ENCODE data around the gene DRD3. TPM values are rescaled to one million over a fixed set of nuclear protein-coding genes. Genes with fewer than 3 reads are reported as not detected.

Gene DRD3
- 0.82 TPM for total RNA-seq

GRCh38 chr3:114178770-114179368, at the start of gene DRD3:
Gene DRD3, minus strand, starts transcription at chr3:114179052. Its CDS starts 7,060 bp downstream, at chr3:114171992.
- no peak for FAIRE-seq
- DNase-seq (ENCODE audit: low spot score in 2 of 2) = no peak

- FAIRE-seq (no peak), DNase-seq (ENCODE audit: low spot score in 2 of 2) (no peak)
Measured at GRCh38 chr3:114227076-114227475, 48.2 kb upstream of the DRD3 start.

DNA sequence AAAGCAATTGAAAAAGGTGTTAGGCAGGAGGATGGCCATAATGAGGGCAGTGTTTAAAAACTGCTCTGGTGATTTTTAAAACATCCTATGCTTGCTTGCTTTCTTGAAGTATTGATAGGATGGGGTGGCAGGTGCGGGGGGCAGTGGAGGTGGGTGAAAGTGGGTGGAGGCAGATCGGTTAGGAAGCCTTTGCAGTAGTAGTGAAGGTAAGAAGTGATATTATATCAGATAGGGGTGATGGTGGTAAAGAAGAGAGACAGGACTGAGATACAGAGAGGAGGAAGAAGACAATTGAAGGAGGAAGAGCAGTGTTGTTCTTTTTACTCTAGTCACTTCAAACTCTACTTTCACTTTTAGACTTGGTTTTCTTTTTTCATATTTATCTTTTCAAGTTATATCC, 47.5 kb upstream of the DRD3 start:
- DNase-seq (ENCODE audit: low spot score in 2 of 2) (no peak), FAIRE-seq (no peak)

GRCh38 chr3:114223143-114223542, 44.3 kb upstream of the DRD3 start:
- DNase-seq (ENCODE audit: low spot score in 2 of 2) (no peak), FAIRE-seq (no peak)

GRCh38 chr3:114221881-114222264, 43.0 kb upstream of the DRD3 start:
- DNase-seq (ENCODE audit: low spot score in 2 of 2) (no peak), FAIRE-seq (no peak)

DNA sequence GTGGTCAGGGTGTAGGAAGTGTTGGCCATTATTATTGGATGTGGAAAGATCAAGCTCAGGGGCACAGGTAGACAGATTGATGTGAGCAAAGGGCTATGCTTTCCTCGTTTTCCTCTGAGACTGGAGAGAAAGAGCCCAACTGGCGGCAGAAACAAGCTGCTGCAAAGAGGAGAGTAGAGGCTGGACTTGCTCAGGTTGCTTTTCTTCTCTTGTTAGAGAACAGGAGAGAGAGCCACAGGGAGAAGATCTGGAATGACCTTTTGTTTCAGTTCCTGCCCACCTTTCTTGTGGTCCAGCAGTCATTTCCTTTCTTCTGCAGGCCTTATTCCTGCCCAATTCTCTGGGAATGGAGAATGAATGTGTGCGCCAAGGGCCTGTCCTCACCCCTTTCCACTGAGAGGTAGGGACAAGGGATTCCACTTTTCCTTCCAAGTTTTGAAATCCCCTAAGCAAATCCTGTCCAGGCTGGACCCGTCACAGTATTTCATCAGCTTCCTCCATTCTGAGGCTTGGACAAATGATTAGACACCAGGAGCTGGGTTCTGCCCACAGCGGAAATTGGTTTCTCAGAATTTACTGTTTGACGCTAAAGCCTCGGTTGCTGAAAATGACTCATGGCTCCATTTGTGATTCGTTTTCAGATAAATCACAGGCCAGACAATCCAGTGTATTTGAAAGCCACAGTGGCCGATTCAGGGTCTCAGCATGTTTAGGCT, 42.5 kb upstream of the DRD3 start:
- FAIRE-seq (no peak), DNase-seq (ENCODE audit: low spot score in 2 of 2) (no peak)

DNA sequence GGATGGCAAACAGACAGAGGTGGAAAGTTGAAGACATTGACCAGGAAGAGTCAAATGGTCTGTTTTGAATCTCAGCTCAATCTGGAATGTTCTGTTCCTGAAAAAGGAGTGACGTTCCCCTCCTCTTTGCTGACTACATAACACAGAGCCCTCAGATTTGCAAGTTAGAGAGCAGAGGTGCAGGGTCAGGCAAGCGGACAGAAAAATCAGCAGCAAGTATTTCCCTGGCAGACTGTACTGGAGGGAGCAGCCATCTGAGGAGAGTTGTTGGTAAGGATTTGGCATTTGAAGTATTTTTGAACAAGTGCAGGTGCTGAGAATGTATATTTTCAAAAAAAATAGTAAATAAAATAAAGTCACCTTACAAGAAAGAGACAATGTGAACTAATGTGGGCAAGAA, 40.9 kb upstream of the DRD3 start:
- DNase-seq (ENCODE audit: low spot score in 2 of 2) (no peak), FAIRE-seq (no peak)

- DNase-seq (ENCODE audit: low spot score in 2 of 2) (no peak), FAIRE-seq (no peak)
Measured at GRCh38 chr3:114218578-114219185, 39.8 kb upstream of the DRD3 start.

- DNase-seq (ENCODE audit: low spot score in 2 of 2) = no peak
- no peak for FAIRE-seq
Measured at GRCh38 chr3:114218006-114218405, 39.2 kb upstream of the DRD3 start.

DNA sequence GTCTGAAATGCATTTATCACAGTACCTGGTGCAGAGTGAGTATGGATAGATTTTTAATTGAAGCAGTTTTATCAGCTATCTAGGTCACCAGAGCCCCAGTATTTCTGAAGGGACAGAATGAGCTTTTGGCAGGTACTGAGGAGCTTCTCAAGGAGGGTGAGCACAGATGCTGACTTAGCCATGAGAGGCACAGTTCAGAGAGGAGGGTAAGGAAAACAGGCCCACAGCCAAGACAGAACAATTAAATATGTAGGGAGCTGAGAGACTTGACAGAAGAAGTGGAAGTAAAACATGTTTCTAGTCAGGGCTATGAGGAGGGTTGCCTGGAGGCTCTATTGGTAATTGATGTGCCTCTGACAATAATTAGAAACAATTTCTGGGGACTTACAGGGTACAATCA, 38.4 kb upstream of the DRD3 start:
- FAIRE-seq (no peak), DNase-seq (ENCODE audit: low spot score in 2 of 2) (no peak)

DNA sequence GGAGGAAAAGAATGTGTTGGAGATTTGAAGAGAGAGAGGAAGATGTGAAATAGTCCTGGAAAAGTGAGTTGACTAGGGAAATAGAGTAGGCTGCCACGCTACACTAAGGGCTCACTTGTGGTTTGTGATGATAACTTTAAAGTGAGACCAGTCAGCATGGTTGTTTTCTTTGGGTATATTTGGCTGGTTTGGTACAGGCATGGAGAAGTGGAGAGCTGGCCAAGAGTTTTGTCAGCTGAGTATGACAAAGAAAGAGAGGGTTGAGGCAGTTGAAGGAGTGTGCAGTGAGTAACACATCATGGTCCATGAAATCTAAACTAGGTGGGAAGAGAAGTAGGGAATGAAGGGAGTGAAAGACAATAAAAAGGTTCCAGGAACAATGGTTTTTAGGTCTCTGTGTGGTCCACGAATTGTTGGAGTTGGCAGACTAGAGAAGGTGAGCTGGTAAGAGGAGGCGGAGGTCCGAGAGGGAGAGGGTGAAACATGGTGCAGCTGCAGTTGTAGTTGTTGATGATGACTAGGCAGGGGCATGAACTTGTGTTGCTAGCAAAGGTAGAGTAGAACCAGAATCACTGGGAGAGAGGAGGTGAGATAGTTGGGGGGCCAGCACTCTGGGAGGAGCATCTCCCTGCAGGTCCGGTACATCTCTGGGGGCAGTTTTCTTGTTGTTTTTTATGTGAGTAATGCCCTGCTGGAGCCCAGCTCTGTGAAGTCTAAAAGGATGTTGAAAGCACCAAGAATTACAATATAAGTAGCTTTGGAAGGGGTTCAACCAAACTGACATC, 37.5 kb upstream of the DRD3 start:
- DNase-seq (ENCODE audit: low spot score in 2 of 2) (no peak), FAIRE-seq (no peak)

DNA sequence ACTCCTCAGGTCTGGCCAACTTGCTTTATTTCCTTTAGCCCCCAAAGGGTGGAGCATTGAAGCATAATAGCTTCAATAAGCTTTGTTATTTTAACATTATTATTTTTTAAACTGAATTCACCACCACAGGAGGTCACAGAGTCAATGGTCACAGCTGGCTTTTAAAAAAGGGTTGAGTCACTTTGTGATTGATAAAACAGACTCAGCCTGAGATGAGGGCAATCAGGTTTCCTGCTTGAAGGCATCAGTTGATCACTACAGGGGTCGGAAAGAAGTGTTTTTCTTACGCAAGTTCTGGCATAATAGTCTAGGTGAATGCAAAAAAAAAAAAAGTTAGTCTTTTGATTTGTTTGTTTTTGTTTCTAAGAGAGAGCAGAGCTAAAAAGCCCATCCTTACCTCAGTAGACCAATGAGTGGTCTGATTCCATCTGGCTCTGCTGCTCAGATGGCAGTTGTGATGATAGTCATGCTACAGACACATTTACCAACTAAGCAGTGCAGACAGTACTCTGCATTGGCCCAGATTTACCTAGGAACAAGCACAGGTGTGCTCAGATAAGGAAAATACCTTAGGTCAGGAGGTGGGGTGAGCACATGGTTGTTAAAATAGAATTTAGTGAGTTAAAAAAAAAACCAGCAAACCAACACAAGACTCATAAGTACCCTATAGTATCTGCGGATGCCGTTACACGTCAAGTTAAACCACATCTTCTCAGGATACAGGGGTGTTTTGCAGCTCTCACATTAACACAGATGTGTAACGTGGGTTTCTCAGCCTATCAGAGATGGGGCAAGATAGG, 35.9 kb upstream of the DRD3 start:
- DNase-seq (ENCODE audit: low spot score in 2 of 2) (no peak), FAIRE-seq (no peak)

DNA sequence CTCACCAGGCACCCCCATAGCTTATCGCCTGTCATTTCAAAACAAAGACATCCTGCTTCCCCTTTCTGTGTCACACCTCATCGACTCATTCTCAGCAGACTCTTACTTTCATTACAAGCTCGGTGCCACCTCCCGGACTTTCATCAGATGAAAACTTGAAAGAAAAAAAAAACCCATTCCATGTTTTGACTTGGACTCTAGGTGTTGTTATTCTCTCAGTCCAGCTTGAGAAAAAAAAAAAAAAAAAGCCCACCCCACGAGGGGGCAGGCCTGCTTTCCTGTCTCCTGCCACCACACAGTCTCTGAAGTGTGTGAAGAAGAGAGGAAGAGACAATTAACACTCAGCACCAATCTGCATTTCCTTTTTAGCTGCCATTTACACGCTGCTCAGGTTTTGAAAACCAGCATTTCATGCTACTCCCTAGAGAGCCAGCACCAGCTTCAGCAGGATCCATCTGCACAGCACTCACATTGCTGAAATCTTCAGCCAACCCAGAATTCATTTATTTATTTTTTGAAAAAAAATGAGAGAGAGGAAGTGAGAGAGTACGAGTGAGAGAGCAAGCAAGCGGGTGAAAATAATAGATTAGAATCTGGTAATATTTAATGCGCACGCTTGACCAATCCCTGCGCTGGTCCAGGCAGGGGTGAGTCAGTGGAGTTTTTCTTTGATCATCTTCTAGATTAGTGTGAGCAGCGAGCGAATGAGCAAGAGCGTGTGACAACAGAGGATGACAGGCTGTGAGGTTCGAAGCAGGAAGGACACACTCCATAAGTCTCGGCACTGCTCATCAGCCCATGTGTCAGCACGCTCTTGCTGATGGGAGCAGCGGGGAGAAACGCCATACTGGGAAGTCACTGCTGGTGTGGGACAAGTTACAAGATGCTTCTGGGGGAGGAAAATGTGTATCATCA, 35.0 kb upstream of the DRD3 start:
- DNase-seq (ENCODE audit: low spot score in 2 of 2) = peak in 1 of 2 donors; percentile 22
- FAIRE-seq = no peak

- no peak for FAIRE-seq
- no peak for DNase-seq (ENCODE audit: low spot score in 2 of 2)
Measured at GRCh38 chr3:114213292-114213626, 34.4 kb upstream of the DRD3 start.

DNA sequence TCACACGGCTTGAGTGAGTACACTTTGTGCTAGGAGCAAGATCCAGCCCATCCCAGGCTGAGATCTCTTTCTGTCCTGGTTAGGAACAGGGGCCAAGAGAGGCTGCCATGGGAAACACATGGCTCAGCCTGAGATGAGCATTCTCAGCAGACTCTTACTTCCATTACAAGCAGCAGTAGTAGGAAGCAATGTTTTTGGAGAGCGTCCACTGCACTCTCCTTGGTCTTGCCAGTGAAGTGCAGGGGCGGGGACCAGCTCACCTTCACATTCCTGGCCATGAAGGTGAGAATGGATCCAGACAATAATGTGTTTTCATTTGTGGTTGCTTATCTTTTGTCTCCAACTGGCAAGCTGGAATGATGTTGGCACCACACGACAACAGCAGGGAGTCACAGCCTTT, 33.8 kb upstream of the DRD3 start:
- no peak for FAIRE-seq

DNA sequence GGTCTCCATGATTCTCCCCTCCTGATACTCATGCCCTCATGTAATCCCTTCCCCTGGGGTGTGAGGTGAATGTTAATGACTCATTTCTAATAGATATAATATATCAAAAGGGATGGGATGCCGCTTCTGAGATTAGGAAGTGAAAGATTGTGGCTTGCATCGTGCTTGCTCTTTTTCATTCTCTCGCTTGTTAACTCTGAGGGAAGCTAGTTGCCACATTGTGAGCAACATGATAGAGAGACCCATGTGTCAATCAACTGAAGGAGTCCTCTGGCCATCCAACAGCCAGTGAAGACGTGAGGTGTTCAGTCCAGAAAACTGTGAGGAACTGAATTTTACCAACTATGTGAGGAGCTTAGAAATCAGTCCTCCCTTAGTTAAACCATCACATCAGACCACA, 28.9 kb upstream of the DRD3 start:
- no peak for DNase-seq (ENCODE audit: low spot score in 2 of 2)
- FAIRE-seq = no peak

More for the DNA sequence above, 33.8 kb upstream of the DRD3 start:
- DNase-seq (ENCODE audit: low spot score in 2 of 2) = no peak

GRCh38 chr3:114206342-114206741, 27.5 kb upstream of the DRD3 start:
- DNase-seq (ENCODE audit: low spot score in 2 of 2) = no peak
- no peak for FAIRE-seq

DNA sequence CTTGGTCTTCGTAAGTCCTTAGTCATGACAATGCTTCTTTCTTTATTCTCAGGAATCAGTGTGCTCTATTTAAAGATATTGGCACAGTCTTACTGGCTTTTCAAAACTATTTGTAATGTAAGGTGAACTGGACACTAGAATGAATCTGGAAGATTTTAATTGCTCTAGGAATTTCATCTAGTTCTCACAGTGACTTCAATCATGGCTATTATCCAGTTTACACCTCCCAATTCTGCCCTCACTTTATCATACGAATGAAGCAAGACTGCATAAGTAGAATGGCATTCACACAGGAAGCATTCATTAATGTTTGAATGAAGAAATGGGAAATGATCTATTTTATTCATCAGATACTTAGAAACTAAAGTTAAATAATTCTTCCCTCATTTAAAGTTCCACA, 26.7 kb upstream of the DRD3 start:
- FAIRE-seq (no peak), DNase-seq (ENCODE audit: low spot score in 2 of 2) (no peak)

DNA sequence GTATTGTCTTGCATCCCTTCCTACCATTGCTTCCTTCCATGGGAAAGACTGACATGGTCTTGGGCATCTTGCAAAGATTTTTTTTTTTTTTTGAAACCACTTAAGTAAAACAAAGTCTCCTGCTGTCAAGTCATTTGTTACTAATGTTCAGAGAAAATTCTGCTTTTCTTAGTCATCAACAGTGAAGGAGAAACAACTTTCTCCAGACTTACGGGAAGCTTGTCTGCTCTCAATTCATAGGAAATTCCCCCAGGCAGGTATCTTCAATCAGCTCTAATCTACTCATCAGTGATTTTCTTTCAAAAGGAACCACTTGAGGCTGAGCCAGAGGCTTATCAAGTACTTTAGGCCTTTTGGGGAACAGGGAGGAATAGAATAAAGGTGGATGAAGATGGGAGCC, 15.9 kb upstream of the DRD3 start:
- no peak for FAIRE-seq
- DNase-seq (ENCODE audit: low spot score in 2 of 2) = no peak

- no peak for DNase-seq (ENCODE audit: low spot score in 2 of 2)
- FAIRE-seq = no peak
Measured at GRCh38 chr3:114192136-114192535, 13.3 kb upstream of the DRD3 start.
